Sigmoid colon (tissue), 7 donors: ENCODE data around the gene VPS13A. TPM values are rescaled to one million over a fixed set of nuclear protein-coding genes. Genes with fewer than 3 reads are reported as not detected.

ENCODE experiments used
- DNase-seq: peaks from one replicate; pipeline ENCODE4 v3.0.0-alpha.2; 2019
- H3K27ac ChIP-seq, 4 donors: fragments of 200-600 bp; sonication (generic); one replicate each; pipeline ENCODE4 v1.5.1; 2016 to 2019; ENCODE audit warnings: mild to moderate bottlenecking in 1 of 4
- H3K27me3 ChIP-seq, 3 donors: fragments of 200-600 bp; sonication (generic); one replicate each; pipeline ENCODE4 v1.5.1; 2019; ENCODE audit warnings: mild to moderate bottlenecking in 1 of 3
- H3K36me3 ChIP-seq, 4 donors: fragments of 200-600 bp; sonication (generic); one replicate each; pipeline ENCODE4 v1.5.1; 2016 to 2019
- H3K4me1 ChIP-seq, 4 donors: fragments of 200-600 bp; sonication (generic); one replicate each; pipeline ENCODE4 v1.5.1; 2017 to 2019
- H3K4me3 ChIP-seq, 4 donors: fragments of 200-600 bp; sonication (generic); one replicate each; pipeline ENCODE4 v1.5.1; 2017 to 2019; ENCODE audit warnings: mild to moderate bottlenecking in 2 of 4, moderate library complexity in 1 of 4
- H3K9me3 ChIP-seq, 4 donors: fragments of 200-600 bp in 3 of 4; sonication (generic) in 3 of 4; one replicate each; pipeline versions ENCODE4 v1.5.1 to v1.6.1; 2013 to 2019
- CTCF ChIP-seq, 4 experiments: fragments of 450-650 bp in 3 of 4; fragments of 200-600 bp in 1 of 4; IDR thresholded peaks; one replicate each; pipeline ENCODE4 v1.5.1; 2016 to 2019; ENCODE audit warnings: antibody characterized with exemption in 4 of 4, mild to moderate bottlenecking in 3 of 4, moderate library complexity in 2 of 4
- EP300 ChIP-seq, 4 donors: sonication (generic); formaldehyde crosslinking; IDR thresholded peaks; one replicate each; pipeline ENCODE4 v1.6.1; 2017; ENCODE audit warnings: antibody characterized with exemption in 4 of 4
- POLR2A ChIP-seq, 2 donors: fragments of 450-650 bp; IDR thresholded peaks; one replicate each; pipeline ENCODE4 v1.6.1; 2016; ENCODE audit warnings: antibody characterized with exemption in 2 of 2, mild to moderate bottlenecking in 2 of 2, moderate library complexity in 2 of 2
- POLR2AphosphoS5 ChIP-seq, 4 donors: sonication (generic); formaldehyde crosslinking; IDR thresholded peaks; one replicate each; pipeline ENCODE4 v1.6.1; 2017; ENCODE audit warnings: antibody characterized with exemption in 4 of 4
- WGBS, 2 donors: extraction: QIAGEN DNeasy Blood & Tissue Kit; methylation state at CpG; one replicate each; pipeline ENCODE4 v1.1.7; 2013; 5-methylcytosine and 5-hydroxymethylcytosine counted together
- intact Hi-C: fragments of 100-400 bp; cut with DNase I; formaldehyde crosslinking; loops from one replicate; pipeline ENCODE4 v1.15.1; 2023
- polyA plus RNA-seq, 3 donors: library from polyadenylated mRNA; stranded (reverse); fragments of 200-250 nt; gene quantifications; one replicate each; pipeline ENCODE4 v1.2.3, GENCODE V29; 2013
- total RNA-seq, 4 donors: library from RNA; depleted of rRNA; stranded (reverse); fragments of >200 nt; gene quantifications; one replicate each; pipeline ENCODE4 v1.1.0, GENCODE V29; 2016
- donor health status: healthy with polysubstance abuse.
- donor health status: Bipolar disorder and iron deficiency.
- donor health status: healthy.

Gene VPS13A
- total and polyA plus RNA-seq, 7 donors = 3.2 to 71.5 (median 32.6) TPM

- H3K27me3 ChIP-seq = no peaks in the 10 kb centered on the region
- TF ChIP-seq POLR2A (IDR thresholded peaks at IDR 0.05) (no peak), EP300 (IDR thresholded peaks at IDR 0.05) (no peak), CTCF (IDR thresholded peaks at IDR 0.05) (no peak), POLR2AphosphoS5 (IDR thresholded peaks at IDR 0.05) (no peak)
- no peaks in the 10 kb centered on the region for H3K9me3 ChIP-seq
- H3K4me1 ChIP-seq = no peaks in the 10 kb centered on the region
- H3K27ac ChIP-seq = no peak overlapping the region
- H3K36me3 ChIP-seq = peaks cover 0 to 6% (median 0%) of the 10 kb centered on the region in 4 donors
- WGBS, 2 donors = 77 to 84% methylated on average over 2 of the region's 2 CpGs
- DNase-seq = no peak
- no peak overlapping the region for H3K4me3 ChIP-seq
- intact Hi-C loops = loop anchor here (5.0 kb wide), 2 partner anchors 217 to 337 kb away; partner anchors contain the start of gene GNA14
Observed at GRCh38 chr9:77429928-77430327, 252.6 kb downstream of the VPS13A start.

- no peak for DNase-seq
Observed at GRCh38 chr9:77432053-77432452, 254.7 kb downstream of the VPS13A start.

GRCh38 chr9:77433675-77434445 lies 256.5 kb downstream of the VPS13A start:
- Histone ChIP-seq H3K9me3 (no peaks in the 10 kb centered on the region), H3K27ac (no peak overlapping the region), H3K4me3 (no peak overlapping the region), H3K36me3 (no peaks in the 10 kb centered on the region), H3K27me3 (no peaks in the 10 kb centered on the region), H3K4me1 (no peaks in the 10 kb centered on the region)
- DNase-seq = peak; percentile 84
- intact Hi-C loops = loop anchor here (2.0 to 5.0 kb wide), 4 partner anchors 213 to 601 kb away; partner anchors contain the start of gene GNA14
- TF ChIP-seq POLR2AphosphoS5 (IDR thresholded peaks at IDR 0.05) (no peak), CTCF (IDR thresholded peaks at IDR 0.05) (peak; percentile 87 to 96 (median 92))
- 62 to 65% methylated on average over 21 of the region's 21 CpGs for WGBS, 2 donors

More at GRCh38 chr9:77432053-77432452, 254.7 kb downstream of the VPS13A start:
- no peak overlapping the region for H3K27ac ChIP-seq
- TF ChIP-seq POLR2AphosphoS5 (IDR thresholded peaks at IDR 0.05) = no peak
- no peak for TF ChIP-seq CTCF (IDR thresholded peaks at IDR 0.05)
- TF ChIP-seq EP300 (IDR thresholded peaks at IDR 0.05) = no peak
- no peak for TF ChIP-seq POLR2A (IDR thresholded peaks at IDR 0.05)
- no peaks in the 10 kb centered on the region for H3K9me3 ChIP-seq
- 94 to 97% methylated on average over 6 of the region's 6 CpGs for WGBS, 2 donors
- H3K27me3 ChIP-seq = no peaks in the 10 kb centered on the region
- peaks cover 0 to 6% (median 0%) of the 10 kb centered on the region in 4 donors for H3K36me3 ChIP-seq
- intact Hi-C loops = loop anchor here (2.0 to 5.0 kb wide), 4 partner anchors 215 to 603 kb away; partner anchors contain the start of gene GNA14
- no peaks in the 10 kb centered on the region for H3K4me1 ChIP-seq
- no peak overlapping the region for H3K4me3 ChIP-seq

- no peak for DNase-seq
- intact Hi-C loops = no loop called here
- WGBS, 2 donors = 92 to 95% methylated on average over 4 of the region's 4 CpGs
- Histone ChIP-seq H3K4me3 (no peak overlapping the region), H3K9me3 (no peaks in the 10 kb centered on the region), H3K27ac (no peak overlapping the region), H3K4me1 (no peaks in the 10 kb centered on the region), H3K36me3 (no peaks in the 10 kb centered on the region), H3K27me3 (no peaks in the 10 kb centered on the region)
- TF ChIP-seq EP300 (IDR thresholded peaks at IDR 0.05) (no peak), POLR2AphosphoS5 (IDR thresholded peaks at IDR 0.05) (no peak), POLR2A (IDR thresholded peaks at IDR 0.05) (no peak), CTCF (IDR thresholded peaks at IDR 0.05) (no peak)
Observed at GRCh38 chr9:77435277-77435676, 257.9 kb downstream of the VPS13A start.
